HG03045 (cell line): Measurements from ENCODE around the gene PTCRA.
"Not testable (repeated sequence)": the region's sequence is repeated elsewhere in the genome, so short reads cannot be mapped to it uniquely, and the experiment has no call there.

Source experiments
- ATAC-seq: cut with Tn5 transposase; IDR thresholded peaks from one replicate; pipeline ENCODE4 v1.9.1; 2021; ENCODE audit warnings: mild to moderate bottlenecking, moderate library complexity; ENCODE audit not compliant: unreplicated experiment

Gene PTCRA

DNA sequence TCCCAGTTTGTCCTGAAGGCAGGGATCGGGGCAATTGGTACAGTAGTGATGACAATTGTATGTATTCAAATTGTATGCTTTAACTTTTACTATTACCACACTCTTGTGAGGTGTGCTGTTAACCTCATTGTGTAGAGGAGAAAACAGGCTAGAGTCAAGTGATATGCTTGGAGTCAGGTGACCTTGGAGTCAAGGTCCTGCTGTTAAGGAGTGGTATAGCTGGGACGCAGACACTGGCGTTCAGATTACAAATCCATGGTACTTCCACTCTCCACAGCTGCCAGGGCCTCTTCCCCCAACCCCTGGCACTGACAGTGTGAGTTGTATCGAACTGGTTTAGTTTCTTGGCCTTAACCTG lies 23.9 kb downstream of the PTCRA start:
- no peak for ATAC-seq

DNA sequence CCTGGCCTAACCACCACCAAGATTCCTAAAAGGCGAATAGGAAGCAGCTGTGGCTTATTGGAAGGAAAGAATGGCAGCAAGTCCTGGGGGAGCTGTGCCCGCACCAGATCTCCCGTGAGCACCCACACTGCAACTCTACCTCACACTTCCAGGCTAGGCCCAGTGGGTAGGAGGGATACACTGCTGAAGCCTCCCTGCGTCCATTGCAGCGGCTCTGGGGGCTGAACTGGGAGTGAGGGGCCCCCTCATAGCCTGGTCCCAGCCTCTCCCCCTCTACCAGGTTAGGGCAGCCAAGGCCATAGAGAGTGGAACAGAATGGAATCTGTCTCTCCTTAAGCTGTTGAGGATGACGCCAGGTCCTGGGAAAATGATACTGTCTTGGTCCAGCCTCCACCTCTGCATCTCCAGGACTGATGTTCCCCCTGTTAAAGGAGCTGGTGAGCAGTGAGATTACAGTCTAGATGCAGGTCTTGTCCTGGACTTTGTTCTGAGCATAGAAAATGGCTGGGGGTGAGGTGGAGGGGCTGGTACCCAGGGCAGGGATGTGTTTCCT lies 24.7 kb downstream of the PTCRA start:
- no peak for ATAC-seq

DNA sequence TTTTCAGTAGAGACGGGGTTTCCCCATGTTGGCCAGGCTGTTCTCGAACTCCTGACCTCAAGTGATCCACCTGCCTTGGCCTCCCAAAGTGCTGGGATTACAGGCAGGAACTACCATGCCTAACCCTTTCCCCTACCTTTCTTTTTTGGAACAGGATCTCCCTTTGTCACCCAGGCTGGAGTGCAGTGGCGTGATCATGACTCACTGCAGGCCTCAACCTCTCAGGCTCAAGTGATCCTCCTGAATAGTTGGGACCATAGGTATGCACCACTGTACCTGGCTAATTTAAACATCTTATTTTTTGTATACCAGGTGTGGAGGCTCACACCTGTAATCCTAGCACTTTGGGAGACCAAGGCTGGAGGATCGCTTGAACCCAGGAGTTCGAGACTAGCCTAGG lies 25.5 kb downstream of the PTCRA start:
- not testable (repeated sequence) for ATAC-seq

DNA sequence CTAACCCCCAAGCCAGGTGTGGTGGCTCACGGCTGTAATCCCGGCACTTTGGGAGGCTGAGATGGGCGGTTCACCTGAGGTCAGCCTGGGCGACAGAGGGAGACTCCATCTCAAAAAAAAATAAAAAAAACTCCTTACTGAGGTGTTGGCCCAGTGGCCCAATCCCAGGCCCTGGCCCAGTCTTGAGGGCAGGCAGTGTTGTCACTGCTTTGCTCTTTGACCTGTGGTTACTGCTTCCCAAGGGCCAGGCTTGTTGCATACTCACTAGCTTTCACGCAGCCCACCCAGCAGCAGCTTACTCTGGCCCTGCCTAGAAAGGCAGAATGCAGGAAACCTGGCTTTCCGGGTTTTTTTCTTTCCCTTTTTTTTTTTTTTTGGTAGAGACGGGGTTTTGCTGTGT lies 26.6 kb downstream of the PTCRA start:
- ATAC-seq, result no peak

DNA sequence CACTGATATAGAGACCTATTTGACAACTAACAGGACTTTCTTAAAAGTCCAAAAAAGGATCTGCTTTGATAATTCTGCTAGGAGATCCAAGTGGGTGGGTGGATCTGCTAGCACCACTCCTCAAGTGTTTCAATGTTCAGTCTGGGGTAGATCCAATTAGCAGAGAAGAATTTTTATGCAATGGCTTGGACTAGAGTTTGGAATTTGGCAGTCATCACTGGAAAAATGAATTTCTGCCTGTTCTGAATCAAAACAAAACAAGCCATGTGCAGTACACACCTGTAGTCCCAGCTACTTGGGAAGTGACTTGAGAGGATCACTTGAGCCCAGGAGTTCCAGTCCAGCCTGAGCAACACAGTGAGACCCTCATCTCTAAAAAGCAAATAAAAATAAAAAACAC lies 32.1 kb downstream of the PTCRA start:
- no peak for ATAC-seq

DNA sequence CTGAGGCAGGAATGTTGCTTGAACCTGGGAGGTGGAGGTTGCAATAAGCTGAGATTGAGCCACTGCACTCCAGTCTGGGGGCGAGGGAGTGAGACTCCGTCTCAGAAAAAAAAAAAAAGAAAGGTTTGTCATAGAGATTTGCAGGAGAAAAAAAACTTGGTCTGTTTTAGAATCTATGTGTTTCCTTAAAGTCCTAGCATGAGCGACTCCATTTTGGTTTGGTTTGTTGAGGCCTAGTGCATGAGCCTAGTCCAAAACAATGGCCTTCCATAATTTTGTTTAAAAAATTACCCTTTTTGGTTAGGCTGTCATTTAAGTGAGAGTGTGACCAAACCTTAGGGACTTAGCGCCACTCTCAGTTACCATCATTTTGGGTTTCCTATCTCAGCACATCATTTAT lies 36.5 kb downstream of the PTCRA start:
- no peak for ATAC-seq

DNA sequence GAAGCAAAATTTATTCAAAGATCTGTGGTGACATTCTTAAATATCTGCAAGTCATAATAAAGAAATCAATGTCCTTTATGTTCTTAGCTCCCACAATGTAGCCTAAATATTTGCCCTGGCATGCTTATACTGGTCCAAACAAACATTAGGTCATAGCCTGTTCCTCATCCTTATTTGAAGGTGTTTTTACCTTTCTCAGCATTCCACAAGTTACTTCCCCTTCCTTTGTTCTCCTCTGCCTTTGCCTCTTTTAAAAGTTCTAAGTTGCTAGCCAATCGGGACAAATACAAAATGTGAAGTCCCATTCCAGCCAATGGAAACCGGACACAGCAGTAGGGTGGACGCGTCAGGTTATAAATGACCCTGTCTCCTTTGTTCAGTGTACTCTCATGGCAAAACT lies 38.6 kb downstream of the PTCRA start:
- not testable (repeated sequence) for ATAC-seq

DNA sequence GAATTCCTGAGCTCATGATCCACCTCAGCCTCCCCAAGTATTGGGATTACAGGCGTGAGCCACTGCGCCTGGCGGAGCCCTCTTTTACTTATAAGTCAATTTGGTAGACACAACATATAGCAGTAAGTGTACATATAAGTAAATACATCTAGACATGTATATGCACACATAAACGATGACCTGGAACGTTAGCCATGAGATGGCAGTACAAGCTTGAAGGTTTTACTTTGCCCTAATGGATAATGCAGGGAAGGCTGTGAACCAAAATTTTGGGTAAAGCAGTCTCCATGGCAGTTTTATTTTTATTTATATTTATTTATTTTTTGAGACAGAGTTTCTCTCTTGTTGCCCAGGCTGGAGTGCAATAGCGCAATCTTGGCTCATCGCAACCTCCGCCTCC lies 42.3 kb downstream of the PTCRA start:
- ATAC-seq, result no peak

DNA sequence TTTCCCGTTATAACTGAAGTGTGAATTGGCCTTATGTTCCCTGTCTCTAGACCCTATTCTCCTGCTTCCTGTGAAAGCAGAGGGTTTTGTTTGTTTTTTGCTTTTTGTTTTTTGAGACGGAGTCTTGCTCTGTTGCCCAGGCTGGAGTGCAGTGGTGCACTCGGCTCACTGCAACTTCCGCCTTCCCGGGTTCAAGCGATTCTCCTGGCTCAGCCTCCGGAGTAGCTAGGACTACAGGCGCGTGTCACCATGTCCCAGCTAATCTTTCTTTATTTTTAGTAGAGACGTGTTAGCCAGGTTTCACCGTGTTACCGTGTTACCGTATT lies 44.0 kb downstream of the PTCRA start:
- no peak for ATAC-seq

DNA sequence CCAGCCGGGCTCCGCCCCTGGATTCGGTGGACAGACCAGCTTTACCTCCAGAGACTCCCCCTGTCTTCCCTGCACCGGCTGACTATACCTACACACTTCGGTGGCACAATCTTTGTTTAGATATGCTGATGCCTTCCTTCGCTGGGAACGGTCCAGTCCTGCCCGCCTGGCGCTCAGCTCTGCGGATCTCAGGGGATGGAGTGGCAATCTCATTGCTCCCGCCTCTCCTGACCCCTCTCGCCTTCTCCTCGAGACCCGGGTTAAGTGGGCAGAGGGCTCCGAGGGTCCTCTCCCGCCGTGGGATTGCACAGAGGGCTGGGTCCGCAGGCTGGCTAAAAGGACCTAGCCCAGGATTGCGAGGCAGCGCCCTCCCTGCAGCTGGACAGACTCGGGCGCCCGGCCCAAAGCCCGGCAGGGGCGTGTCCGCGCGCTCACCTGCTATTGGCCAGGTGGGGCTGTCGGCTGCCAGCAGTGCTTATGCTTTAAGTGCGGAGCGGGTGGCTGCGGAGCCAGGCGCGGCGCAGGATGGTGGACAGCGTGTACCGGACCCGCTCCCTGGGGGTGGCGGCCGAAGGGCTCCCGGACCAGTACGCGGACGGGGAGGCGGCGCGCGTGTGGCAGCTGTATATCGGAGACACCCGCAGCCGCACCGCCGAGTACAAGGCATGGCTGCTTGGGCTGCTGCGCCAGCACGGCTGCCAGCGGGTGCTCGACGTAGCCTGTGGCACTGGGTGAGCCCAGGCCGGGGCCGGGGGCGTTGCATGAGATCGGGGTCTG lies 44.6 kb downstream of the PTCRA start, which contains the start of gene GNMT:
Gene GNMT, plus strand, starts transcription at position 512 of the 777 bp plus-strand sequence. Its CDS starts 14 bp downstream, at position 526.
- no peak for ATAC-seq

DNA sequence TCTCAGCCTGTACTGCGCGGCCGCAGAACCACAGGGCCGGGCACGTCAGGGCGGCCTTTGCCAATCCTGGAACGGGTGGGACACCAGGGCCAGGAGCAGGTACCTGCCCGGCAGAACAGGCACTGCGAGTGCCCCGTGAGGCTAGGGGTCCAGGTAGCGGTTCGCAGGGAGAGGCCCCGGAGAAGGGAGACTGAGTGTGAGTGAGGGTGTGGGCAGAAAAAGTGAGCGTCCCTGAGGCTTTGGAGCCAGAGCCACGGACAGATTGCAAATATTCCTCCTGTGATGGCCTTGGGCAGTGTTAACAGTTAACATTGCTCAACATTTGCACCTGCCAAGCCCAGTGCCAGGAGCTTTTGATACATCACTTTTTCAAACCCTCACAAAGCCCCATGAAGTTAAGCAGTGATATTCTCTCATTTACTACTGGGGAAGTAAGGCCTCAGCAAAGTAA lies 45.2 kb downstream of the PTCRA start:
- ATAC-seq, result no peak

DNA sequence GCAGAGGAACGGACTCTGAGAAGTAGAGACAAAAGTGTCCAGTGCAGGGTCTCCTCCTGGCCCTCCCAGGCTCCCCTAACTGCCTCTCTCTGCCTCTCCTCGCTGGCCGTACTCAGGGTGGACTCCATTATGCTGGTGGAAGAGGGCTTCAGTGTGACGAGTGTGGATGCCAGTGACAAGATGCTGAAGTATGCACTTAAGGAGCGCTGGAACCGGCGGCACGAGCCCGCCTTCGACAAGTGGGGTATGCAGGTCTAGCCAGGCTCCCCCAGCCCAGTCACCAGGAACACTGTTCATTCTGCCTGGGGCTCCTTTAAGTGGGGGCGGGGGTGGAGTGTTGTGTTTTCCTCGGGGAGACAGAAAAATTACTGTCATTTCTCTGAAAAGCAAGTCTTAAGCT lies 46.2 kb downstream of the PTCRA start:
- ATAC-seq, result no peak

DNA sequence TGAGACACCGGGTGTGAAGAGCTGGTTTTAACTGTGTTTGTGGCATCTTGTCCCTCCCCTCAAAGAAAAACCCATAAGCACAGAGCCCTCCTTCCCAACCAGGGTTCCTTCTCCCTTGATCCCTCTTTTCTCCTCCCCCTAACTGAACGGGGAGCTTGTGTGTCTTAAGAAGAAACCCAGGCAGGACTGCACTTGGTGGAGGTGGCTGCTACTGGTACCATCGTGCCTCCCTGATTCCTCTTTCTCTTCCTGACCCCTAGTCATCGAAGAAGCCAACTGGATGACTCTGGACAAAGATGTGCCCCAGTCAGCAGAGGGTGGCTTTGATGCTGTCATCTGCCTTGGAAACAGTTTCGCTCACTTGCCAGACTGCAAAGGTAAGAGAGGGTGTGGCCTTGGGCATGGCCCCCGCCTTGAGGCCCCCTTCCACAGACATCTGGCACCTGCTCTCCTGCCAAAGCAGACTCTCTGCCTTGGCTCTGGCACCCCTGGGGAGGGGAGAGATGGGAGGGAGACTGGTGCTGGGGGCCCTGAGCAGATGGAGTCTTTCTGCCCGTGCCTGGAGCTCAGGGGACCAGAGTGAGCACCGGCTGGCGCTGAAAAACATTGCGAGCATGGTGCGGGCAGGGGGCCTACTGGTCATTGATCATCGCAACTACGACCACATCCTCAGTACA lies 46.8 kb downstream of the PTCRA start:
- ATAC-seq, result no peak

DNA sequence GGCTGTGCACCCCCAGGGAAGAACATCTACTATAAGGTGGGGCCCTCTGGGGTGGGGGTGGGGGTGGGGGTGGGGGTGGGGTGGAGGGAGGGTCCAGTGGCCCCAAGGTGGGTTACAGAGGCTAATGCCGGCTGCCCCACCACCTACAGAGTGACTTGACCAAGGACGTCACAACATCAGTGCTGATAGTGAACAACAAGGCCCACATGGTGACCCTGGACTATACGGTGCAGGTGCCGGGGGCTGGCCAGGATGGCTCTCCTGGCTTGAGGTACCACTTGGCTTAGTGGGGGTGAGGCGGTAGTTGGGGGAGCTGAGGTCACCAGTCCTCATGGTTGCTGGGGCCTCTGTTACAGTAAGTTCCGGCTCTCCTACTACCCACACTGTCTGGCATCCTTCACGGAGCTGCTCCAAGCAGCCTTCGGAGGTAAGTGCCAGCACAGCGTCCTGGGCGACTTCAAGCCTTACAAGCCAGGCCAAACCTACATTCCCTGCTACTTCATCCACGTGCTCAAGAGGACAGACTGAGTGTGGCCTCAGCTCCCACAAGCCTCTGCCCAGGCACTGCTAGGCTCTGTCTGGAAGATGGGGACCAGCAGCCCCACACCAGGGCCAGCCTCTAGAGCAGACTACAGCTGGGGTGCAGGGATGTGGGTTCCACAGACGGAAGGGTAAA lies 47.5 kb downstream of the PTCRA start:
- ATAC-seq, result no peak

DNA sequence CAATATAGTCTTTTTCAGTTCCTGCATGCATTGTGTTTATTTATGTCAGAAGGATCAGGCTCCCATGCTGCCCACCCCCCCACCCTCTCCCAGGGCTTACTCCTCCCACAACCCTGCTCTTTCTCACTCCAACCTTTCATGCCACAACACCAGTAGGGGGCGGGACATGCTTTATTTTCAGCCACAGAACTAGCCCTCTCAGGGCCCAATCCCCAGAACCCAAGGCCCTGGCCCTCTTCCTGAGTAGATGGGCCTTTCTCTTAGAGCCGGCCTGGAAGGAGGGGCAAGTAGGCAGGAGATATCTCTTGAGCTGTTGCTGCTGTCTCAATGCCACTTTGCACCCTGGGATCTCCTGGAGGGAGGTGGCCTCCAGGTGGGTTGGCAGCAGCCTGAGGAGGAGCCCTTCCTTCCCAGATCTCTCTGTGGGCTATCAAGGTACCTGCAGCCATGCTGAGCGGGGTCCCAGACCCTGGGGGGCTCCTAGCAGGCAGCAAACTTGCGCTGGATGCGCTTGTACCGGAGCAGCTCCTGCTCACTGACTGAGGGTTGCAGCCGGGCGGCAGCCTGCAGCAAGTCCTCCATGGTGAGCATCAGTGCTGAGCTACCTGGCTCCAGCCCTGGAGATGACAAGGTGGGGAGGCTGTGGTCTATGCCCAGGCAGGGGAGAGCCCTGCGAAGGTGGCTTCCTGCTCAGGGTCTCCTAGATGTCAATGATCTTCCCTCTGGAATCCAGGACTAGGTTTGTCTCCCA lies 48.2 kb downstream of the PTCRA start:
- ATAC-seq, result no peak

DNA sequence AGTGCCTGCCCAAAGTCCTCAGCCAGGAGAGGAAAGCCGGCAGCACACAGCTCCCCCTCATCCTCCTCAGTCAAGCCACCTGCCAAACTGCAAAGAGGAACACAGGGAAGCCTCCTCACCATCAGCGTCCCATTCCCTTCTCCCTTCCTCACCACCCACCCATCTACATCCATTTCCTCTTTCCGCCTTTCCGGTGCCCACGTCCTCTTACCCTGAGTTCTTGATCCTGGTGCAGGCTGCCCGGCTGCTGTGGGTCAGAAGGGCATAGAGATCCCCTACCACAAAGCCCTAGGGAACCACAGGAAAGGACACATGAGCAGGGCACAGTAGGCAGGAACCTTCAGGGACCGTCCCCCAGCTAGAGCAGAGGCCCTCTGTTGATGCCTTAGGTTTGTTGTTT lies 50.7 kb downstream of the PTCRA start:
- ATAC-seq, result no peak

DNA sequence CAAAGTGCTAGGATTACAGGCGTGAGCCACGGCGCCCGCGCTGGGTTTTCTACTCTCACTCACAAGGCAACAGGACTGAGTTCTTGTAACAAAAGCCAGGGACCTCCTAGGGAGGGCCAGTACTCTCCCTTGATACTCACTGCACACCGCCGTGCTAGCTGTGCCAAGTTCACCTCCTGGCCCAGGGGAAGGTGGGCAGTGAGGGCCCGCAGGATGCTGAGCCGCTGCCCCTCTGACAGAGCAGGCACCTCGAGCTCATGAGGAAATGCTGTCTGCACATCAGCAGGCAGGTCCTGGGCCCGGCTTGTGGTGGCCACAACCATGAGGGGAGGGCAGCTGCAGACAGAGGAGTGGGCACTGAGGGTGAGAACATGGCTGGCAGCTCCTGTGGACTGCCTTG lies 51.4 kb downstream of the PTCRA start:
- ATAC-seq, result no peak

DNA sequence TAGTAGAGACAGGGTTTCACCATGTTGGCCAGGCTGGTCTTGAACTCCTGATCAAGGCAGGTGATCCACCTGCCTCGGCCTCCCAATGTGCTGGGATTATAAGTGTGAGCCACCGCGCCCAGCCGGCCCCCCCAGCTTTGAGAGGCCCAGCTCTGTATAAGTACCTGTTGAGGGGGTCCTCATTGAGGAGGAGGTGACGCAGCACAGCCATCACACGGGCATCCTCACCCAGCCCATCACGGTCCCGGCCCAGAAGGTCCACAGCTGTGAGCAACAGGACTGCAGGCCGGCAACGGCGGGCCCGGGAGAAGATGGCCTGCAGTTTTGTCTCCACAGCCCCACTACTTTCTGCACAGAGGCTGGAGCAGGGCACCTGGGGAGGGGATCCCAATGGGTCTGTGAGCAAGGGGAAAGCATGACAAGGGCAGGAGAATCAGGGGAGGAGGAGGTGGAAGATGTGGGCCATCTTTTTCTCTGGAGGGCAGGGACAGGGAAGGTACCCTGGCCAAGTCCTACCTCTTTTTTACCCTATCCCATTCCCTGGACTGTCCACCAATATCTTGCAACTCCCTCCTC lies 52.4 kb downstream of the PTCRA start:
- ATAC-seq, result no peak

DNA sequence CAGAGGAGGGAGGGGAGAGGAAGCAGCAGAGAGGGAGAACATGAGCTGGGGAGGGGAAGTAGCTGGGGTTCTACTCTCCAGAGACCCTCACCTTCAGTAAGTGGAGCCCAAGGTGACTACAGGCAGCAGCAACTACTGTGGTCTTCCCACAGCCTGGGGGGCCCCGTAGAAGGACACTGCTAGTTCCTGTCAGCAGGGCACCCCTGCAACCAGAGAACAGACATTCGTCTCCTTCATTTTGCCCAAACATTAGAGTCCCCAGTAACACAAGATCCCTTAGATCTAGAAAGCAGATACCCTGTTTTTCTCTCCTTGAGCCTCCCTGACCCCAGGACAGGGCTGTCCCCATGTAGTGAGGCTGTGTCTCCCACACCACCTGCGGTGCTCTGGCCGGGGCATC lies 52.9 kb downstream of the PTCRA start:
- no peak for ATAC-seq

DNA sequence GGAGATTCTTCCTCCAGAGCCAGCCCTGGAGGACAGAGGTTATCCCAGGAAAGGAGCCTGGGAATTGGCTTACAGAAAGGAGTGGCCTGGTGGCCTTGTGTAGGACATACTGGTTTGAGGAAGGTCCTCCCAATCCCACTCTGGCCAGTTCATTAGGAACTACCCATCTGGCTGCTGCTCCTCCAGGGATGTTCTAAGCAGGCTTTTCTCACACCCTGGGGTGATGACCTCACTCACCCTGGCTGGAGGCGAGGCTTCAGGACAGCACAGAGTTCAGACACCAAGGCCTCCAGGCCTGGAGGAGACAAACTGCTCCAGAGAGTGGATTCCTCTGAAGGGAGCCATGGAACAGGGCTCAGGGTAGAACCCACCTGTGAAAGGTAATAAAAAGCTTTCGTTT lies 53.6 kb downstream of the PTCRA start:
- no peak for ATAC-seq

DNA sequence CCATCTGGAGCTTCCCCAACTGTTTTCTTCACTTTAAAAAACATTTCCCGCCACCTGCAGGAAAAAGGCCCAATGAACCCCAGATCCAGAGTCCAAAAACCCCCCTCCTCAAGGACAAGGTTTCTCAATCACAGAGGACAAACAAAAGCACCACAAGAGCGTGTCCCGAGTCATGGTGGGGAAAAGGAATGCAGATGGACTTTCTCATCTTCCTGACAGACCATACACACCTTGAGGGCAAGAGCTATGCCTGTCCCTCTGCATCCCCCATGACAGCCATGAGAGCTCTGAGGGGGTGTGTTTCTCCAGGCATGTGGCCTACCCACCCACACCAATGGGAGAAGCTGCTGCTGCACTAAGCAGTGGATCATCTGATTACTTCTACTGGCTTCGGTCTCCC lies 54.1 kb downstream of the PTCRA start:
- no peak for ATAC-seq
